GM18951 (cell line): ENCODE measurements around the gene GPR17.

Source experiments
- POLR2A ChIP-seq: IDR thresholded peaks from 4 replicates; pipeline ENCODE4 v1.6.1; 2011; ENCODE audit warnings: mild to moderate bottlenecking; ENCODE audit not compliant: insufficient read length, insufficient read depth; ENCODE audit errors: extremely low read depth
- in situ Hi-C: fragments of 300-500 bp; cut with MboI; formaldehyde crosslinking; loops from one replicate; pipeline ENCODE4 v1.12.0; 2022; ENCODE audit warnings: low sequenced_read_pairs, mixed read lengths, inconsistent platforms; ENCODE audit not compliant: unreplicated experiment

The GPR17 gene

DNA sequence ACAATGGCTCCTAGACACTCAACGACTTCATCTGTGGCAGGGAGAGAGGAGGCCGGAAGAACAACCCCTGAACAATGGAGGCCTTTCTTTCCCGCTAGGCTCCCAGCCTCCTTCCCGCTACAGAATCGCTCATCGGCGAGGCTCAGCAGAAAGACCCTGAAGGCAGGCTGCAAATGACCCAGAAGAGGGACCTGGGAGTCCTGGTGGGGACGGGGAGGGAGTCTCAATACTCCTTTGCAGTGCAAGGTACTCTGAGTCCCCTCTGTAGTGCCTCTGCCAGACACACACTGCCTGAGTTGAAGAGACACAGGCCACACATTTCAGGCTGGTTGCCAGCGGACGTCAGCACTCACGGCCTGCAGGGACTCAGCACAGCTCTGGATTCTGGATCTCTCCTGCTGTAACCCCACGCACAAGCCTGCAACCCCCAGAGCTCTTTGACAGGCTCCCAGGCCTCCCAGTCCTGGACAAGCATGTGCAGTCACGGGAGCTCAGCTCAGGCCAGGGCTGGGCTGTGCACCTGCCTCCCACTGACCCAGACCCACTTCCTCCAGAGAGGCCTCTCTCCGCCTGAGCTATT lies 6.1 kb downstream of the GPR17 start:
- no peak for TF ChIP-seq POLR2A
- in situ Hi-C loops: no loop called here

DNA sequence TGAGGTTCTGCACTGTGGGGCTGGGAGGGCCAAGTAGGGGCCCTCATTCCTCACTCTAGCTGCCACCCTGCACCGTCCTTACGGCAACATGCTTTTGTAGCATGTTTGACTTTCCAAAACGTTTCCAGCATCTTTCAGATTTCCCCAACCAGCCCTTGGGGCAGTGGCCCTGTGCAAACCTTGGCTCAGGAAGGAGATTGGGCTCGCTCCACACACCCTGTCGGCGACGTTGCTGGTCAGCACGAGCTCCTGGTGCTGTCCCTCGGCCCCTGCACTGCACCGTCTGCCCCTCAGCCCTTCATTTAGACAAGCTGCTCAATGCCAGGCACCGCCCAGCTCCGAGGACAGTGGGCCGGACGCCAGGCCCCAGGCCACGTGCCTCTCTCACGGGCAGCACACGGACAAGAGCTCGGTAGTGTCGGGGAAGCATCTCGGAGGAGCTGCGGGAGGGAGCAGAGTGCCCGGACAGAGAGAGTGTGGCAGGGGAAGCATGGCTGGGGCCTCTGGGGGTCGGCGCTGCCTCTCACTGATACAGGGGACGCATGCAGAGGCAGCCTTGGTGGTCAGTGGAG lies 6.9 kb downstream of the GPR17 start:
- TF ChIP-seq POLR2A: no peak
- in situ Hi-C loops: no loop called here

GRCh38 chr2:127653421-127654083 lies 7.6 kb downstream of the GPR17 start:
- in situ Hi-C loops: no loop called here
- no peak for TF ChIP-seq POLR2A

- in situ Hi-C loops: no loop called here
- TF ChIP-seq POLR2A: no peak
These were observed 8.3 kb downstream of the GPR17 start for GRCh38 chr2:127654084-127654837.

DNA sequence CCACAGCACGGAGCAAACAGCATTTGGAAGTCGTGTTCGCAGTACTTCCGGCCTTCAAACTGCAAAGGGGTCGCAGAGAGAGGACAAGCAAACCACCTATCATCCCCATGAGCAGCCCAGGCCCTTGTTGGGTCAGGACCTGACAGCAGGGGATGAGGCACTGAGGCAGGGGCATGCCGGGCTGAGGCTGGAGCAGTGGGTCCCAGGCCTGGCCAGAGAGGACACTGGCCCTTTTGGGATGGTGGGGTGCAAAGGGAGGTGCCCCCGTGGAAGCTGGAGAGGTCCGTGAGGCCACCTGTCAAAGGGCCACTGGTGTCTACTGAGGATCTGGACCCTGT lies 8.9 kb downstream of the GPR17 start:
- in situ Hi-C loops: no loop called here
- no peak for TF ChIP-seq POLR2A

GRCh38 chr2:127655209-127656073 lies 9.5 kb downstream of the GPR17 start:
- no peak for TF ChIP-seq POLR2A
- in situ Hi-C loops: no loop called here

- in situ Hi-C loops: no loop called here
- TF ChIP-seq POLR2A: no peak
These were observed 10.7 kb downstream of the GPR17 start for GRCh38 chr2:127656569-127657231.

- in situ Hi-C loops: no loop called here
These were observed 11.3 kb downstream of the GPR17 start for GRCh38 chr2:127657232-127657595.

DNA sequence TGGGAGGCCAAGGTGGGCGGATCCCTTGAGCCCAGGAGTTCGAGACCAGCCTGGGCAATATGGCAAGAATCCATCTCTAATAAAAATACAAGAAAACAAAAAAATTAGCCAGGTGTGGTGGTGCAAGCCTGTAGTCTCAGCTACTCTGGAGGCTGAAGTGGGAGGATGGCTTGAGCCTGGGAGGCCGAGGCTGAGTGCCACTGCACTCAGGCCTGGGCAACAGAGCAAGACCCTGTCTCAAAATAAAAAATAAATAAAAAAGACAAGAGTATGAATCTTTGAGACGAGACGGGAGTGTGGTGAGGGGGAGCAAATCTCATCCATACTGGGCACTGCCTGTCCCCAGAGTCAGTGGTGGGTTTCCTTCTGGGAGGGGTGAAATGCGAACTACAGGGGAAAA lies 12.2 kb downstream of the GPR17 start:
- in situ Hi-C loops: no loop called here
- no peak for TF ChIP-seq POLR2A

More at GRCh38 chr2:127657232-127657595, 11.3 kb downstream of the GPR17 start:
- no peak for TF ChIP-seq POLR2A

GRCh38 chr2:127658641-127659407 lies 12.9 kb downstream of the GPR17 start:
- in situ Hi-C loops: no loop called here
- TF ChIP-seq POLR2A: no peak

GRCh38 chr2:127659408-127660290 lies 13.7 kb downstream of the GPR17 start:
- in situ Hi-C loops: no loop called here
- TF ChIP-seq POLR2A: no peak
